Mesodermal cell (in vitro differentiated cells): ENCODE results near the gene FRS2.

Source experiments
- H3K27ac ChIP-seq: 2 replicates; pipeline ENCODE4 v1.7.0; 2013; ENCODE audit warnings: mild to moderate bottlenecking, low read depth, low read length, moderate library complexity; ENCODE audit not compliant: severe bottlenecking
- H3K36me3 ChIP-seq: 2 replicates; pipeline ENCODE4 v1.7.1; 2013; ENCODE audit warnings: mild to moderate bottlenecking, low read length, moderate library complexity; ENCODE audit not compliant: control insufficient read depth, insufficient read depth
- H3K4me1 ChIP-seq: one replicate; pipeline ENCODE4 v1.7.1; 2013; ENCODE audit warnings: mild to moderate bottlenecking, low read length; ENCODE audit not compliant: insufficient read depth, control insufficient read depth, poor library complexity, severe bottlenecking
- H3K4me3 ChIP-seq: 2 replicates; pipeline ENCODE4 v1.7.0; 2013; ENCODE audit warnings: low read length, control low read depth, mild to moderate bottlenecking; ENCODE audit not compliant: insufficient read depth, poor library complexity, severe bottlenecking; ENCODE audit errors: extremely low read depth
- H3K9me3 ChIP-seq: 2 replicates; pipeline ENCODE4 v1.7.1; 2013; ENCODE audit warnings: mild to moderate bottlenecking, low read length, moderate library complexity; ENCODE audit not compliant: control insufficient read depth
- WGBS, 2 experiments: methylation state at CpG; one replicate each; pipeline ENCODE4 v1.1.5; 2013; ENCODE audit warnings: missing lambda C conversion rate in 2 of 2; ENCODE audit not compliant: insufficient coverage in 2 of 2; 5-methylcytosine and 5-hydroxymethylcytosine counted together

The FRS2 gene

GRCh38 chr12:69500631-69501030 lies 30.4 kb downstream of the FRS2 start:
- H3K4me1 ChIP-seq: no peaks in the 10 kb centered on the region
- WGBS, 2 experiments: no CpG with 5 or more reads among the region's 1 CpG
- no peak overlapping the region for H3K4me3 ChIP-seq
- H3K36me3 ChIP-seq: no peaks in the 10 kb centered on the region
- H3K9me3 ChIP-seq: no peaks in the 10 kb centered on the region
- H3K27ac ChIP-seq: no peak overlapping the region

DNA sequence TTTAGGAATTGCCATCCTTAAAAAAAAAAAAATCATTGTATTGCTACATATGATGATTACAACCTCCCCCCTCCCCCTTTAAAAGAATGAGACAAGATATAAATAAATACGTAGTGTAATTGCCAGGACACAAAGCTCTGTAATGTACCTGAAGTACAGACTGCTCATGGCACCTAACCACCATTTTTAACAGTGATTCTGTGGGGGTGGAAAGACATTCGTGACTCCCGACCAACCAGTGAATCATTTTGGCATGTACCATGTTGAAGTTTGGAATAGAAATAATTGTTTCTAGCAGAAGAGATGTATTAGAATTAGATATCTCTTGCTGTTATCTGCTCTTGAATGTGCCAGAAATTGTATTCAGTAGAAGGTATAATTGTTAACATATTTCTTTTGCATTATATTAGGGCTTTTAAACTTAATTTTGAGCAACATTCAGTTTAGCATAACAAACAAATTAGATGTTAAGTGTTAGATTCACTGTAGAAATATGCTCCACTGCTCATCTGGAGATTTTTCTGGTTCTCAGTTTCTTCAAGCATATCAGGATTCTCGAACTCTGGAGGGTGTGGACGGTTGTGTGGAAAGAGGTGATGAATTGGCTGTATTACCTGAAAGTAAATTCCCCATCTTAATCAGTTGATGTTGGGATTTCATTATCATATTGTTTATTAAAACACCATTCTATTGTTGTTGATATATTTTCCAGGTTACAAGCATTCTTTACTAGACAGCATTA lies 31.1 kb downstream of the FRS2 start:
- Histone ChIP-seq H3K36me3 (no peaks in the 10 kb centered on the region), H3K4me3 (no peak overlapping the region), H3K27ac (no peak overlapping the region), H3K9me3 (no peaks in the 10 kb centered on the region), H3K4me1 (no peaks in the 10 kb centered on the region)
- 100% methylated on average over 1 to 2 of the region's 5 CpGs for WGBS, 2 experiments

- no peak overlapping the region for H3K27ac ChIP-seq
- 88 to 91% methylated on average over 3 to 4 of the region's 8 CpGs for WGBS, 2 experiments
- no peaks in the 10 kb centered on the region for H3K9me3 ChIP-seq
Measured at GRCh38 chr12:69502345-69503081, 32.3 kb downstream of the FRS2 start.

DNA sequence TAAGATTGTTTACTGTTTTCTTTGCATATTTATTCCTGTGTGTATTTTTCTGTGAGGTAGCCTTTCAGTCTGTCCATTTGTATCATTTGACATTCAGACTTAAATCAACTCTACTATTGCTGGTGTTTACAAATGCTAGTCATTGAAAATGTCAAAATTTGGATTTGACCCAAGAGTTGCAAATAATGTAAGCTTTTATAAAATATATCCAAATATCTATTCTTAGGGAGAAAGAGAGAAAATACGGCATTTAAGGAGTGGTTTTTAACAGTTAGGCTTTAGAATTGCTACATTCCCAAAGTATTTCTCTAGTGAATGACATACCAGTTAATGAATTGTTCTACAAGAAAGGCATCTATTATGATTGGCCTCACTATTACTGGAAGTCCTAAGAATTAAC lies 37.9 kb downstream of the FRS2 start:
- Histone ChIP-seq H3K36me3 (no peaks in the 10 kb centered on the region), H3K9me3 (no peaks in the 10 kb centered on the region), H3K4me1 (peaks cover 32% of the 10 kb centered on the region), H3K27ac (no peak overlapping the region), H3K4me3 (no peak overlapping the region)
- WGBS, 2 experiments: no CpG with 5 or more reads among the region's 1 CpG

More at GRCh38 chr12:69502345-69503081, 32.3 kb downstream of the FRS2 start:
- Histone ChIP-seq H3K4me1 (no peaks in the 10 kb centered on the region), H3K36me3 (no peaks in the 10 kb centered on the region), H3K4me3 (no peak overlapping the region)

DNA sequence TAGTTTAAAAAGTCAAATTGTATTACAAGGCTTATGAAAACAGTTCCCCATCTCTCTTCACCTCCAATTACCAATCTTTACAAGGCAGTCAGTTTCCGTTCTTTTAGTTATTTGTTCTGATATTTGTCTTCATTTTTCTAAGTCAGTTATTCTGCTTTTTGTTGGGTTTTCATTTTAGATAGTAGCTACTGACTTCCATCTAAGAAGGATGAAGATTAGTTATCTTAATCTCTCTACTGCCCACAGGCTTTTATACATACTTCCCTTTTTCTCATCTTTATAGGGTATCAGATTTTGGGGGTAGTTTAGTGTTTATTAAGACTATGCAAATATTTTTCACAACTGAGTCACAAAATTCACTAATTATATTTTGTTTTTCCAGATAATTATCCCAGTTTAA lies 38.4 kb downstream of the FRS2 start:
- Histone ChIP-seq H3K4me1 (peaks cover 32% of the 10 kb centered on the region), H3K9me3 (no peaks in the 10 kb centered on the region), H3K36me3 (no peaks in the 10 kb centered on the region), H3K4me3 (no peak overlapping the region), H3K27ac (no peak overlapping the region)
- no CpG with 5 or more reads among the region's 1 CpG for WGBS, 2 experiments

GRCh38 chr12:69509308-69509736 lies 39.1 kb downstream of the FRS2 start:
- Histone ChIP-seq H3K27ac (peak overlapping the region; percentile 11), H3K4me1 (peaks cover 36% of the 10 kb centered on the region), H3K36me3 (no peaks in the 10 kb centered on the region), H3K9me3 (no peaks in the 10 kb centered on the region), H3K4me3 (no peak overlapping the region)
- WGBS, 2 experiments: no CpG with 5 or more reads among the region's 1 CpG

DNA sequence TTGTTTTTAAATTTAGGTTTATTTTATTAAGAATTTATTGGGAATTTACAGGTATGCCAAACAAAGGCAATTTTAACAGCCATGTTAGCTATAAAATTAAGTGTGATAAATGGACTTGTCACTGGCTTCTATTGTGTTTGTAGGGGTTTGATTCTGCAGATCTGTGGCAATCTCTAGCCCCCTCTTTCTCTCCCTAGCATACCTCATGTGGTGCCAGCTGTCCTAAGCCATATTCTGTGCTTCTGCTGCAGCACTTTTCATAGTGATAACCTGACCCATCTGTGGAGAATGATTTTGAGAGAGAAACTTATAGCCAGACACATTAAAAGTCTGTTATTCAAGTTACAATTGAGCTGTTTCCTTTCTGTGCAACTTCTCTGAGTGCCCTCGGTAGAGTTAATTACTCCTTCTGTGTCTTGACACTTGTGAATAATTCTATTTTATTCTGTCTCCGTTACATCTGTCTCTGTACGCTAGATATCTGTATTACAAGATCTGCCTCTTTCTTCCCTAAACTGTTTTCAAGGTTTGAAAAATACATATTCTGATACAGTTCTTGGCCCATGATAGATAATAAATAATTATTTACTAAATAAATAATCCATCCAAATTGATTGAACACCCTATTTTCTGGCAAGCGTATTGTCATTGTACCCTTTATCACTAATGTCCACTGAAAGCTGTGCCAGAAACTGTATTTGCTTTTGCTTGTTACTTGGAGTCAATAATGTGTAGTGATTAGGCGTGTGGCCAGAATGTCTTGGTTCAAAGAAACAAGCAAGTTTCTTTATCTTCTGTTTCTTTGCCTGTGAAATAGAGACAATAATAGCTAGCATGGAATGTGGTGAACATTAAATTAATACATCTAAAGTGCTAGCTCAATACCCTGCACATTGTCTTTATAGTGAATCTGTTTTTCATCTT lies 40.0 kb downstream of the FRS2 start:
- Histone ChIP-seq H3K36me3 (no peaks in the 10 kb centered on the region), H3K9me3 (no peaks in the 10 kb centered on the region), H3K4me3 (no peak overlapping the region), H3K27ac (no peak overlapping the region), H3K4me1 (peaks cover 36% of the 10 kb centered on the region)
- 92% methylated on average over 2 of the region's 5 CpGs; no CpG with 5 or more reads in 1 of the 2 experiments for WGBS, 2 experiments

GRCh38 chr12:69511016-69511415 lies 40.8 kb downstream of the FRS2 start:
- H3K27ac ChIP-seq: no peak overlapping the region
- WGBS, 2 experiments: no CpG with 5 or more reads among the region's 1 CpG
- H3K4me3 ChIP-seq: no peak overlapping the region
- peaks cover 41% of the 10 kb centered on the region for H3K4me1 ChIP-seq
- H3K36me3 ChIP-seq: no peaks in the 10 kb centered on the region
- no peaks in the 10 kb centered on the region for H3K9me3 ChIP-seq

GRCh38 chr12:69511469-69512267 lies 41.5 kb downstream of the FRS2 start:
- Histone ChIP-seq H3K27ac (no peak overlapping the region), H3K9me3 (no peaks in the 10 kb centered on the region), H3K4me1 (peaks cover 41% of the 10 kb centered on the region), H3K4me3 (no peak overlapping the region), H3K36me3 (no peaks in the 10 kb centered on the region)
- WGBS, 2 experiments: 17 to 100% methylated on average over 1 of the region's 6 CpGs

GRCh38 chr12:69512820-69513219 lies 42.6 kb downstream of the FRS2 start:
- no CpG with 5 or more reads among the region's 2 CpGs for WGBS, 2 experiments
- Histone ChIP-seq H3K27ac (no peak overlapping the region), H3K9me3 (no peaks in the 10 kb centered on the region), H3K4me3 (no peak overlapping the region), H3K36me3 (no peaks in the 10 kb centered on the region), H3K4me1 (peaks cover 41% of the 10 kb centered on the region)
